ENCODE data around the gene NPSR1.

DNA sequence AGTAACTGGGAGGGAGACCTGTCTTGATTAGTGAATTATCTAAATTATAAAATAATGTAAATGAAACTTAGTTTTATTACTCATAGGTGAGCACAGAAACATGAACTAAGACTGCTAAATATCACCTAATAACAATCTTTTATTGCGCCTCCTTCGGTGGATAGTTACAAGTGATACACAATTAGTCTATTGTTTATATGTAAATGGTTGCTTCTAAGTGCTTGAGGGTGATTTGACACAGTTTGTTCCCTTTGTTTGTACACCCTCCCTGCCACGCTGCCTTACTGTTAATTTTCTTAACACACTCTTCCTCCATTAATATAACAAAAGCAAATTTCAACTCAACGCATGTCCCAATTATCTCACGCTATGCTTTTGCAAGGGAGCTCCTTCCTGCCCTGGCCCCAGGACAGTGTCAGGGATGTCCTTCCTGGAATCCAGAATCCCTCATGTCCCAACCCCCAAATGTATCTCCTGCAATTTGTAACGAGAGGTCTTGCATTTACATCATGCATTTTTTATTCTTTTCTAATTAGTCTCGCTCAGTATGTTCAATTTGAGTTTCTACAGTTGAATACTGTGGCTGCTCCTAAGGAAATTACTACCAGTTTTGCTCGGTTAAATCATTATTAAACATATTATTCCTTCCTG, 4.2 kb downstream of the NPSR1 start:
- TF ChIP-seq, protein P1, sequence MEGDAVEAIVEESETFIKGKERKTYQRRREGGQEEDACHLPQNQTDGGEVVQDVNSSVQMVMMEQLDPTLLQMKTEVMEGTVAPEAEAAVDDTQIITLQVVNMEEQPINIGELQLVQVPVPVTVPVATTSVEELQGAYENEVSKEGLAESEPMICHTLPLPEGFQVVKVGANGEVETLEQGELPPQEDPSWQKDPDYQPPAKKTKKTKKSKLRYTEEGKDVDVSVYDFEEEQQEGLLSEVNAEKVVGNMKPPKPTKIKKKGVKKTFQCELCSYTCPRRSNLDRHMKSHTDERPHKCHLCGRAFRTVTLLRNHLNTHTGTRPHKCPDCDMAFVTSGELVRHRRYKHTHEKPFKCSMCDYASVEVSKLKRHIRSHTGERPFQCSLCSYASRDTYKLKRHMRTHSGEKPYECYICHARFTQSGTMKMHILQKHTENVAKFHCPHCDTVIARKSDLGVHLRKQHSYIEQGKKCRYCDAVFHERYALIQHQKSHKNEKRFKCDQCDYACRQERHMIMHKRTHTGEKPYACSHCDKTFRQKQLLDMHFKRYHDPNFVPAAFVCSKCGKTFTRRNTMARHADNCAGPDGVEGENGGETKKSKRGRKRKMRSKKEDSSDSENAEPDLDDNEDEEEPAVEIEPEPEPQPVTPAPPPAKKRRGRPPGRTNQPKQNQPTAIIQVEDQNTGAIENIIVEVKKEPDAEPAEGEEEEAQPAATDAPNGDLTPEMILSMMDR (IDR thresholded peaks at IDR 0.05): no peak
- no peak for TF ChIP-seq POLR2AphosphoS5 (IDR thresholded peaks at IDR 0.05)
